A549 (cell line): ENCODE results near the gene SLC9C1. TPM values are rescaled to one million over a fixed set of nuclear protein-coding genes. Genes with fewer than 3 reads are reported as not detected.

ENCODE experiments used
- ATAC-seq, 2 experiments: fragments of 200-7000 bp in 1 of 2; fragments of >200 bp in 1 of 2; cut with Nextera tagmentation in 1 of 2; cut with Tn5 transposase in 1 of 2; 3 replicates each; pipeline versions ENCODE4 v1.8.0 to v1.9.1; 2018 to 2020; ENCODE audit warnings: mild to moderate bottlenecking in 1 of 2, moderate library complexity in 1 of 2
- CTCF ChIA-PET: fragments of 300-600 bp; sonication (Branson Sonifier 250); formaldehyde crosslinking; extraction: SDS; loops from one replicate; lab custom pipeline; 2021; ENCODE audit warnings: antibody characterized with exemption, inconsistent platforms; lab: Yijun Ruan, JAX
- POLR2A ChIA-PET: fragments of 350-600 bp; formaldehyde crosslinking; extraction: SDS; loops from one replicate; lab custom pipeline; 2021; ENCODE audit warnings: antibody characterized with exemption, inconsistent platforms; lab: Yijun Ruan, JAX
- DNase-seq, 2 experiments: peaks; one replicate each; pipeline versions ENCODE4 v3.0.0 to v3.0.0-alpha.2; 2011 to 2016; ENCODE audit warnings: low read depth in 1 of 2, low spot score in 1 of 2
- FAIRE-seq: peaks from 2 replicates; lab custom pipeline; 2011; peaks lifted over from hg19 to GRCh38; lab: Jason Lieb, UNC
- H3K27ac ChIP-seq, 2 experiments: fragments of >200 bp; sonication (Bioruptor Twin); formaldehyde crosslinking; 3 replicates each; pipeline ENCODE4 v1.5.1; 2016 to 2017
- H3K4me1 ChIP-seq: fragments of >200 bp; sonication (Bioruptor Twin); formaldehyde crosslinking; 3 replicates; pipeline ENCODE4 v1.6.1; 2016
- H3K4me2 ChIP-seq: fragments of >200 bp; sonication (Bioruptor Twin); formaldehyde crosslinking; 3 replicates; pipeline ENCODE4 v1.6.1; 2016
- H3K4me3 ChIP-seq: fragments of >200 bp; sonication (Bioruptor Twin); formaldehyde crosslinking; 3 replicates; pipeline ENCODE4 v1.5.1; 2016
- H3K9me3 ChIP-seq: fragments of >200 bp; sonication (Bioruptor Twin); formaldehyde crosslinking; 3 replicates; pipeline ENCODE4 v1.6.1; 2016
- CBX8 ChIP-seq: fragments of 200-600 bp; sonication (generic); IDR thresholded peaks from 2 replicates; pipeline ENCODE4 v1.6.1; 2016
- EHF ChIP-seq: fragments of 250-450 bp; sonication (Bioruptor Pico); IDR thresholded peaks from 2 replicates; pipeline ENCODE4 v1.5.0; 2020; ENCODE audit warnings: mild to moderate bottlenecking
- EHMT2 ChIP-seq: fragments of 200-600 bp; sonication (generic); IDR thresholded peaks from 2 replicates; pipeline ENCODE4 v1.6.1; 2016; ENCODE audit warnings: antibody characterized with exemption, low read depth, mild to moderate bottlenecking, moderate library complexity
- FOSL2 ChIP-seq, 2 experiments: fragments of 450-650 bp in 1 of 2; fragments of >200 bp in 1 of 2; sonication (Bioruptor Twin) in 1 of 2; formaldehyde crosslinking; IDR thresholded peaks; 2 replicates each; pipeline versions ENCODE4 v1.5.0 to v1.6.1; 2016 to 2020; ENCODE audit warnings: mild to moderate bottlenecking in 1 of 2, moderate library complexity in 1 of 2
- GATA3 ChIP-seq: IDR thresholded peaks from 2 replicates; pipeline ENCODE4 v1.6.1; 2012; ENCODE audit warnings: borderline replicate concordance
- HOXA7 ChIP-seq: fragments of 250-450 bp; sonication (Bioruptor Pico); IDR thresholded peaks from 2 replicates; pipeline ENCODE4 v1.5.0; 2020; ENCODE audit warnings: mild to moderate bottlenecking, moderate library complexity
- JUN ChIP-seq, 2 experiments: fragments of >200 bp; sonication (Bioruptor Twin); formaldehyde crosslinking; IDR thresholded peaks; 2 replicates in 1 of 2; 3 replicates in 1 of 2; pipeline ENCODE4 v1.6.1; 2016 to 2017
- MAZ ChIP-seq: fragments of 150-350 bp; IDR thresholded peaks from 2 replicates; pipeline ENCODE4 v1.6.1; 2014; ENCODE audit warnings: antibody characterized with exemption, low read depth, low read length, borderline replicate concordance
- POLR2AphosphoS2 ChIP-seq: conservative IDR thresholded peaks from 2 replicates; pipeline ENCODE4 v1.6.1; 2012; ENCODE audit warnings: low read length, improper control_type of control experiment, inconsistent platforms
- RFX5 ChIP-seq: fragments of 450-650 bp; IDR thresholded peaks from 2 replicates; pipeline ENCODE4 v1.7.1; 2014; ENCODE audit warnings: antibody characterized with exemption, mild to moderate bottlenecking, moderate library complexity
- RNF2 ChIP-seq: fragments of 200-600 bp; sonication (generic); IDR thresholded peaks from 2 replicates; pipeline ENCODE4 v1.6.1; 2016; ENCODE audit warnings: low read depth, mild to moderate bottlenecking, antibody characterized with exemption, moderate library complexity, borderline replicate concordance
- SREBF2 ChIP-seq: fragments of 450-650 bp; IDR thresholded peaks from 2 replicates; pipeline ENCODE4 v1.6.1; 2014; ENCODE audit warnings: mild to moderate bottlenecking, moderate library complexity
- TP53 ChIP-seq: fragments of 250-450 bp; sonication (Bioruptor Pico); IDR thresholded peaks from 2 replicates; pipeline ENCODE4 v1.5.0; 2021; ENCODE audit warnings: mild to moderate bottlenecking, moderate library complexity
- WGBS: methylation state at CpG from one replicate; pipeline ENCODE4 v1.1.6; 2017; ENCODE audit errors: missing lambda C conversion rate; 5-methylcytosine and 5-hydroxymethylcytosine counted together
- polyA plus RNA-seq, 4 experiments: library from polyadenylated mRNA; depleted of rRNA in 3 of 4; stranded (reverse); fragments of >200 nt; fragmentation: RNase III in 1 of 4; extraction: RNeasy Plus Mini Kit Qiagen cat#74134 plus additional on column Dnase treatment in 1 of 4; gene quantifications; 2 replicates in 3 of 4; 3 replicates in 1 of 4; pipeline ENCODE4 v1.2.3, GENCODE V29; 2011 to 2017
- TF ChIP-seq, protein P1 (sequence below): fragments of >200 bp; sonication (Bioruptor Twin); formaldehyde crosslinking; IDR thresholded peaks from 2 replicates; pipeline ENCODE4 v1.6.1; 2016
- TF ChIP-seq, protein P2 (sequence below): fragments of >200 bp; sonication (Bioruptor Twin); formaldehyde crosslinking; IDR thresholded peaks from 3 replicates; pipeline ENCODE4 v1.6.1; 2016
- TF ChIP-seq, protein P3 (sequence below): fragments of 250-450 bp; sonication (Bioruptor Pico); IDR thresholded peaks from 2 replicates; pipeline ENCODE4 v1.5.0; 2020; ENCODE audit warnings: low read depth, mild to moderate bottlenecking, moderate library complexity
- TF ChIP-seq, protein P4 (sequence below): fragments of >200 bp; sonication (Bioruptor Twin); formaldehyde crosslinking; IDR thresholded peaks from 3 replicates; pipeline ENCODE4 v1.5.1; 2016

Gene SLC9C1
- polyA plus RNA-seq, 2 of the 4 experiments (the other 2 are of a cell fraction) = not detected

DNA sequence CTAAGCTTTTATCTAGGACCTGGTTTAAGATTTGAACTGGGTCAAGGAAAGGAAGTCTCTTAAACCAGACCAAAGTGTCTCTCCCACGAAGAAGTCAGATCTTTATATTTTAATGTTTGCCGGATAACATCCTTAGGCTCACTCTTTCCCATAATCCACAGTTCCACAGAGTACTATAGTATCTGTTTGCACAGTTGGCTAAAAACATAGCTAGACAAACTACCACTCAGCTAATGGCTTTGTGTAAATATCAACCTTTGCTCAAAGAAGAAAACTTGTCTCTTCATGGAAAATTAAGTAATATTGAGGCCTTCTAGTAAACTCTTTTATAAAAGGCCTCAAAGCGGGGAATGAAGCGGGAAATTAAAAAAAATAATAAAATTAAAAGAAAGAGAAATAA lies 13.5 kb upstream of the SLC9C1 start:
- no peak for FAIRE-seq
- WGBS = 63% methylated on average over 4 of the region's 4 CpGs
- Histone ChIP-seq H3K9me3 (no peaks in the 10 kb centered on the region), H3K4me1 (no peaks in the 10 kb centered on the region), H3K4me3 (no peak overlapping the region), H3K27ac (no peak overlapping the region), H3K4me2 (no peak overlapping the region)
- TF ChIP-seq HOXA7 (CRISPR knock-in tag) (no peak), SREBF2 (no peak), CBX8 (no peak), RFX5 (no peak), JUN (IDR thresholded peaks at IDR 0.05) (no peak), EHMT2 (no peak), RNF2 (no peak), GATA3 (no peak)
- TF ChIP-seq, protein P1, sequence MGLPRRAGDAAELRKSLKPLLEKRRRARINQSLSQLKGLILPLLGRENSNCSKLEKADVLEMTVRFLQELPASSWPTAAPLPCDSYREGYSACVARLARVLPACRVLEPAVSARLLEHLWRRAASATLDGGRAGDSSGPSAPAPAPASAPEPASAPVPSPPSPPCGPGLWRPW = no peak
- TF ChIP-seq, protein P2, sequence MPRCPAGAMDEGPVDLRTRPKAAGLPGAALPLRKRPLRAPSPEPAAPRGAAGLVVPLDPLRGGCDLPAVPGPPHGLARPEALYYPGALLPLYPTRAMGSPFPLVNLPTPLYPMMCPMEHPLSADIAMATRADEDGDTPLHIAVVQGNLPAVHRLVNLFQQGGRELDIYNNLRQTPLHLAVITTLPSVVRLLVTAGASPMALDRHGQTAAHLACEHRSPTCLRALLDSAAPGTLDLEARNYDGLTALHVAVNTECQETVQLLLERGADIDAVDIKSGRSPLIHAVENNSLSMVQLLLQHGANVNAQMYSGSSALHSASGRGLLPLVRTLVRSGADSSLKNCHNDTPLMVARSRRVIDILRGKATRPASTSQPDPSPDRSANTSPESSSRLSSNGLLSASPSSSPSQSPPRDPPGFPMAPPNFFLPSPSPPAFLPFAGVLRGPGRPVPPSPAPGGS = no peak
- POLR2A ChIA-PET = no interaction called here
- ATAC-seq = no peak
- no peak for DNase-seq
- CTCF ChIA-PET = interaction anchor here (1.9 to 2.0 kb wide), 2 partner anchors 14 to 171 kb away, joined by 5 to 6 read pairs; partner anchors contain the start of gene SLC9C1

DNA sequence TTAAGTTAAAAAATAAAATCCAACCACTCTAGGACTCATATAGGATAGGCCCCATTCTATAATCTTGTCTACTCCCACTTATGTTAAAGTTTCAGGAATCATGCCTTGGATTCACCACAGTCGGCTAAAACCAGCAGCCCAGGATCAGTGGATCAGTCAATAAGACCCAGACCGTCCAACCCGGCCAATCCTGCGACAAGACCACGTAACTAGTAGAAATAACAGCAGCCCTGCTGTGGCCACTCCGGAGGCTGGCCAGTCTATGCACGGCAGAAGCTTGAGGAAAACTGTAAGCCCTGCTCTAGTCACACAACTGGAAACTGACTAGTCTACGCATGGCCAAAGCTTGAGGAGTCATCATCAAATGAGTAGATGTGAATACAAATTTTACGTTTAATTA lies 12.8 kb upstream of the SLC9C1 start:
- TF ChIP-seq, protein P3, sequence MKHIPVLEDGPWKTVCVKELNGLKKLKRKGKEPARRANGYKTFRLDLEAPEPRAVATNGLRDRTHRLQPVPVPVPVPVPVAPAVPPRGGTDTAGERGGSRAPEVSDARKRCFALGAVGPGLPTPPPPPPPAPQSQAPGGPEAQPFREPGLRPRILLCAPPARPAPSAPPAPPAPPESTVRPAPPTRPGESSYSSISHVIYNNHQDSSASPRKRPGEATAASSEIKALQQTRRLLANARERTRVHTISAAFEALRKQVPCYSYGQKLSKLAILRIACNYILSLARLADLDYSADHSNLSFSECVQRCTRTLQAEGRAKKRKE (CRISPR knock-in tag) = no peak
- TF ChIP-seq FOSL2 (IDR thresholded peaks at IDR 0.05) = no peak
- TF ChIP-seq FOSL2 (CRISPR knock-in tag; IDR thresholded peaks at IDR 0.05) = no peak
- TF ChIP-seq, protein P4, sequence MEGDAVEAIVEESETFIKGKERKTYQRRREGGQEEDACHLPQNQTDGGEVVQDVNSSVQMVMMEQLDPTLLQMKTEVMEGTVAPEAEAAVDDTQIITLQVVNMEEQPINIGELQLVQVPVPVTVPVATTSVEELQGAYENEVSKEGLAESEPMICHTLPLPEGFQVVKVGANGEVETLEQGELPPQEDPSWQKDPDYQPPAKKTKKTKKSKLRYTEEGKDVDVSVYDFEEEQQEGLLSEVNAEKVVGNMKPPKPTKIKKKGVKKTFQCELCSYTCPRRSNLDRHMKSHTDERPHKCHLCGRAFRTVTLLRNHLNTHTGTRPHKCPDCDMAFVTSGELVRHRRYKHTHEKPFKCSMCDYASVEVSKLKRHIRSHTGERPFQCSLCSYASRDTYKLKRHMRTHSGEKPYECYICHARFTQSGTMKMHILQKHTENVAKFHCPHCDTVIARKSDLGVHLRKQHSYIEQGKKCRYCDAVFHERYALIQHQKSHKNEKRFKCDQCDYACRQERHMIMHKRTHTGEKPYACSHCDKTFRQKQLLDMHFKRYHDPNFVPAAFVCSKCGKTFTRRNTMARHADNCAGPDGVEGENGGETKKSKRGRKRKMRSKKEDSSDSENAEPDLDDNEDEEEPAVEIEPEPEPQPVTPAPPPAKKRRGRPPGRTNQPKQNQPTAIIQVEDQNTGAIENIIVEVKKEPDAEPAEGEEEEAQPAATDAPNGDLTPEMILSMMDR = no peak
- no peak for TF ChIP-seq TP53
- TF ChIP-seq MAZ = no peak
- TF ChIP-seq, protein P1 = no peak
- TF ChIP-seq RNF2 = no peak
- TF ChIP-seq GATA3 = no peak
- no peak for TF ChIP-seq EHF (CRISPR knock-in tag)
- no peak for TF ChIP-seq POLR2AphosphoS2
- TF ChIP-seq SREBF2 = no peak
- DNase-seq (no peak), ATAC-seq (no peak), FAIRE-seq (no peak)
- no peak overlapping the region for H3K27ac ChIP-seq
- 82% methylated on average over 9 of the region's 9 CpGs for WGBS
- H3K4me1 ChIP-seq = no peaks in the 10 kb centered on the region
- CTCF ChIA-PET = interaction anchor here (2.0 kb wide), 1 partner anchor 170 kb away, joined by 6 read pairs; no protein-coding TSS in a partner anchor
- POLR2A ChIA-PET = no interaction called here
- H3K9me3 ChIP-seq = no peaks in the 10 kb centered on the region
- H3K4me2 ChIP-seq = no peak overlapping the region
- no peak overlapping the region for H3K4me3 ChIP-seq

DNA sequence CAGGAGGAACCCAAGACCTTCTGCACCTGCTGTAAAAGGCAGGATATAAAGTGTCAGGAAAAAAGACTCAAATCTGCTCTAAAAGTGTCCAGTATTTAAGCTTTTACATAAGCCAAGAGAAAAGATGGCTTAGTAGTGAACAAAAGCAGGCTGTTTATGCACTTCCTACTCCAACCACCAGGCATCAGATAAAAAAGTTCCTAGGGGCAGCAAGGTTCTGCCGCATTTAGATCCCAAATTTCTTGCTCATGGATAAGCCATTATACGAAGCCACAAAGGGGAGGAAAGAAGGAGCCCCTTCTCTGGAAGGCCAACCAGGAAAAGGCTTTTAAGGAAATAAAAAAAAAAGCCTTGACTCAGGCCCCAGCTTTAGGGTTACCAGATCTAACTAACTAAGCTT lies 10.6 kb upstream of the SLC9C1 start:
- ATAC-seq = peak; percentile 46 to 55; a peak in 2 of 6 replicates
- ChIA-PET POLR2A (no interaction called here), CTCF (interaction anchor here (0.9 to 2.9 kb wide), 5 partner anchors 11 to 241 kb away, joined by 3 to 16 read pairs (median 3); partner anchors contain the start of gene SLC9C1)
- Histone ChIP-seq H3K4me3 (no peak overlapping the region), H3K9me3 (no peaks in the 10 kb centered on the region), H3K4me1 (no peaks in the 10 kb centered on the region), H3K27ac (no peak overlapping the region), H3K4me2 (no peak overlapping the region)
- no peak for DNase-seq
- no peak for FAIRE-seq
- WGBS = 72% methylated on average over 2 of the region's 2 CpGs
- no peak for TF ChIP-seq EHF (CRISPR knock-in tag)
